Measurements from ENCODE around the gene XPA. TPM values are rescaled to one million over a fixed set of nuclear protein-coding genes. Genes with fewer than 3 reads are reported as not detected.

The XPA gene
- total RNA-seq, 1 donor from 2014 or later = 10.2 TPM

DNA sequence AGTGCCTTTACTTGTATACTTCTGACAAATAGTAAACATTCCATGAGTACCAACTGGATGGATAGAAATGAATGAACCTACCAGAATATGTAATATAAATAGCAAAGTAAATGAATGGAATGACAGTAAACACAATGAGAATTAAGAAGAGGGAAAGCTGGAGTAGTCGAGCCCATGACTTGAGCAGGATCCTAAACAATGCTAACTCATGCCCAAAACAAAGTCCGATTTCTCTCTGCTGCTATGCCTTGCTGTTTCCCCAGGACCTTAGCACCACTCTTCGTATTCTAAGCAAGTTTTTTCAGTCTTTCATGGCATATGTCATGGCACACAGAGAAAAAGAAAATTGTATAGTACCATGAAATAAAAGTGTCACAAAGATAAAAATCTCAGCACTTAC is 1.8 kb downstream of the XPA start:
- Mint-ChIP-seq H3K9me3 (ENCODE audit: low read depth) (no peaks in the 10 kb centered on the region), H3K27ac (ENCODE audit: unreplicated experiment) (peak overlapping the region; percentile 88), H3K4me3 (ENCODE audit: unreplicated experiment) (peak overlapping the region; percentile 85), H3K36me3 (ENCODE audit: low read depth) (peaks cover 4% of the 10 kb centered on the region), H3K4me1 (ENCODE audit: low read depth) (peaks cover 37% of the 10 kb centered on the region), H3K27me3 (ENCODE audit: low read depth) (no peaks in the 10 kb centered on the region)
- DNase-seq (ENCODE audit: low spot score) = no peak
- TF ChIP-seq, protein P1, sequence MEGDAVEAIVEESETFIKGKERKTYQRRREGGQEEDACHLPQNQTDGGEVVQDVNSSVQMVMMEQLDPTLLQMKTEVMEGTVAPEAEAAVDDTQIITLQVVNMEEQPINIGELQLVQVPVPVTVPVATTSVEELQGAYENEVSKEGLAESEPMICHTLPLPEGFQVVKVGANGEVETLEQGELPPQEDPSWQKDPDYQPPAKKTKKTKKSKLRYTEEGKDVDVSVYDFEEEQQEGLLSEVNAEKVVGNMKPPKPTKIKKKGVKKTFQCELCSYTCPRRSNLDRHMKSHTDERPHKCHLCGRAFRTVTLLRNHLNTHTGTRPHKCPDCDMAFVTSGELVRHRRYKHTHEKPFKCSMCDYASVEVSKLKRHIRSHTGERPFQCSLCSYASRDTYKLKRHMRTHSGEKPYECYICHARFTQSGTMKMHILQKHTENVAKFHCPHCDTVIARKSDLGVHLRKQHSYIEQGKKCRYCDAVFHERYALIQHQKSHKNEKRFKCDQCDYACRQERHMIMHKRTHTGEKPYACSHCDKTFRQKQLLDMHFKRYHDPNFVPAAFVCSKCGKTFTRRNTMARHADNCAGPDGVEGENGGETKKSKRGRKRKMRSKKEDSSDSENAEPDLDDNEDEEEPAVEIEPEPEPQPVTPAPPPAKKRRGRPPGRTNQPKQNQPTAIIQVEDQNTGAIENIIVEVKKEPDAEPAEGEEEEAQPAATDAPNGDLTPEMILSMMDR (IDR thresholded peaks at IDR 0.05) = no peak

DNA sequence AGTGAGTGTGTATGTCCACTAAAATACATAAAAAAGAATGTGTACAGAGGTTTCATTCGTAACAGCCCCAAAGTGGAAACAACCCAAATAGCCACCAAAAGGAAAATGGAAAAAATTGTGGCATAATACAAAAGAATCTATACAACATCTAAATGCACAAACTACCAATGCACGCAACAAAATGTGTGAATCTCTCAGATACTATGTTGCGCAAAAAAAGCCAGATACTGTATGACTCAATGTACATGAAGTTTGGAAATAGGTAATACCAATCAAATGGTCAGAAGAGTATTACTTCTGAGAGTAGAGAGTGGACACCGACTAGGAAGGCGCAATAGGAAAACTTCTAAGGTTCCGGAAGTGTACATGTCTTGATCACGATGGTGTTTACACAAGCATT is 2.4 kb downstream of the XPA start:
- peaks cover 8% of the 10 kb centered on the region for H3K36me3 Mint-ChIP-seq (ENCODE audit: low read depth)
- H3K4me3 Mint-ChIP-seq (ENCODE audit: unreplicated experiment) = no peak overlapping the region
- H3K9me3 Mint-ChIP-seq (ENCODE audit: low read depth) = no peaks in the 10 kb centered on the region
- no peak for DNase-seq (ENCODE audit: low spot score)
- H3K4me1 Mint-ChIP-seq (ENCODE audit: low read depth) = peaks cover 43% of the 10 kb centered on the region
- no peaks in the 10 kb centered on the region for H3K27me3 Mint-ChIP-seq (ENCODE audit: low read depth)
- H3K27ac Mint-ChIP-seq (ENCODE audit: unreplicated experiment) = no peak overlapping the region
- TF ChIP-seq, protein P1 (IDR thresholded peaks at IDR 0.05) = no peak

DNA sequence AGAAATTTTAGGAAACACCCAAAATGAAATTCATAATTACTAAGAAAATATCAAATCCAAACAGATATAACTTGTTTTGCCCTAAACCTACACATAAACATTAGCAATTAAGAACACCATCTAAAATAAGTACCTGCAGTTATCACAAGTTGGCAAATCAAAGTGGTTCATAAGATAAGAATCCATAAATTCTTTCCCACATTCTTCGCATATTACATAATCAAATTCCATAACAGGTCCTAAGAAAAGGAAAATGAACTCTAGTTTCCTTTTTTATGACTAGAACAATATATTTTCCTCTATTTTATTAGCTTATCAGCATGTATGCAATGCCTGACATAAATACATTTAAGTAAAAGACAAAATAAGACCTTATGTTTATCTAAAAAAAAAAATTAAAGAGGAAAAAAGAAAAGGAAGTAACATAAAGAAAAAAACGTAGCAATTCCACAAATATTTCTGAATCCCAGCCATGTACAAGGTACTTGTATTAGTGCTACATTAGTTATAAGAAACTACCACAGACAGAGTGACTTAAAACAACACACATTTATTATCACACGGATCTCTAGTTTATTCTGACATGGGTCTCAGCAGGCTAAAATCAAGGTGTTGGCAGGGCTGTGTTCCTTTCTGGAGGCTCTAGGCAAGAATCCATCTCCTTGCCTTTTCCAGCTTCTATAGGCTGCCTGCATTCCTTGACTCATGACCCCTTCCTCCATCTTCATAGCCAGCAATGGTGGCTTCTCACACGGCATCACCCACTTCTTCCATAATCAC is 7.5 kb downstream of the XPA start:
- TF ChIP-seq, protein P1 (IDR thresholded peaks at IDR 0.05) = no peak
- Mint-ChIP-seq H3K4me1 (ENCODE audit: low read depth) (peaks cover 29% of the 10 kb centered on the region), H3K27ac (ENCODE audit: unreplicated experiment) (peak overlapping the region; percentile 46), H3K4me3 (ENCODE audit: unreplicated experiment) (no peak overlapping the region), H3K36me3 (ENCODE audit: low read depth) (peaks cover 22% of the 10 kb centered on the region), H3K27me3 (ENCODE audit: low read depth) (no peaks in the 10 kb centered on the region), H3K9me3 (ENCODE audit: low read depth) (no peaks in the 10 kb centered on the region)
- DNase-seq (ENCODE audit: low spot score) = no peak

DNA sequence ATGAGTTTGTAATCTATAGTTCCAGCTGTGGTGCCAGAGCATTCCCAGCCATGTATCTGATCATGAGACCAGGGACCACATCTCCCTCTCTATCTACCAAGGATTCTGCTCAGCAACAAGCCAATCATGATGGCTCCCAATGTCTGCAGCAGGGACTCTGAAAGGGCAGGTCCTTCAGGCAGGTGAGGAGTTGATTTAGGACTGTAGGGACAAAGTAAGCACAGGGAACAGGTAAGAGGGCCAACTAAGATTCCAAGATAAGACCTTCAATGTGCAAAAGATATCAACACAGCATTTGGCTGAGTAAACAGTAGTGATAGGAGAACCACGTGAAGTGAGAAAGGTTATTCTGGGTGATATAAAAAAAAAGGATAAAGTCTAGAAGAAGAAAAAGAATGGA is 8.5 kb downstream of the XPA start:
- Mint-ChIP-seq H3K4me3 (ENCODE audit: unreplicated experiment) (no peak overlapping the region), H3K9me3 (ENCODE audit: low read depth) (no peaks in the 10 kb centered on the region), H3K27me3 (ENCODE audit: low read depth) (no peaks in the 10 kb centered on the region), H3K36me3 (ENCODE audit: low read depth) (peaks cover 30% of the 10 kb centered on the region), H3K4me1 (ENCODE audit: low read depth) (peaks cover 20% of the 10 kb centered on the region), H3K27ac (ENCODE audit: unreplicated experiment) (peak overlapping the region; percentile 46)
- TF ChIP-seq, protein P1 (IDR thresholded peaks at IDR 0.05) = no peak
- DNase-seq (ENCODE audit: low spot score) = no peak

DNA sequence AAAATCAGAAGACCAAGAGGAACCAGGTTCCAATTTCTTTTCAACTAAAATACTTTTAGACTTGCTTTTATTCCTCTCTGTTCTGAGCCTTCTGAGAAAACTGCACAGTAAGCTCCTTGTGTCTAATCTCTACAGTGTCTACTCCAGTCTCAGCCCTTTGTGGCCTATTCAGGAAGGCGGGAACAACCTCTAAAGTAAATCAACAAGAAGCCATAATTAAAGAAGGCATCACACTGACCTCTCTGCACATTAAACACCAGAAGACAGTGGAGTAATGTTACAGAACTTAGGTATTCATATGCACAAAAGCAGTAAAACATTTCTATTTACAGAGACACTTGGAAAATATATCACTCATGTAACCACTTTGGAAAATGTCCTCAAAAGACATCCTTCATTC is 14.9 kb downstream of the XPA start:
- DNase-seq (ENCODE audit: low spot score) = no peak
- Mint-ChIP-seq H3K36me3 (ENCODE audit: low read depth) (peaks cover 25% of the 10 kb centered on the region), H3K27me3 (ENCODE audit: low read depth) (no peaks in the 10 kb centered on the region), H3K9me3 (ENCODE audit: low read depth) (no peaks in the 10 kb centered on the region), H3K4me1 (ENCODE audit: low read depth) (no peaks in the 10 kb centered on the region), H3K27ac (ENCODE audit: unreplicated experiment) (no peak overlapping the region), H3K4me3 (ENCODE audit: unreplicated experiment) (no peak overlapping the region)
- TF ChIP-seq, protein P1 (IDR thresholded peaks at IDR 0.05) = no peak

Measured in chondrocyte (in vitro differentiated cells).